ENCODE data around the gene CAMTA1. TPM values are rescaled to one million over a fixed set of nuclear protein-coding genes. Genes with fewer than 3 reads are reported as not detected.

CAMTA1 gene
- total RNA-seq, 4 donors from 2014 or later = 57.4 to 88.3 (median 62.1) TPM

GRCh38 chr1:7671146-7671465 lies 885.9 kb downstream of the CAMTA1 start:
- Histone ChIP-seq H3K4me3 (no peak overlapping the region), H3K27me3 (no peaks in the 10 kb centered on the region), H3K4me1 (peaks cover 0 to 9% (median 0%) of the 10 kb centered on the region in 4 donors), H3K9me3 (no peaks in the 10 kb centered on the region), H3K27ac (no peak overlapping the region), H3K36me3 (no peaks in the 10 kb centered on the region)
- no peak for DNase-seq
- no peak for TF ChIP-seq POLR2A (IDR thresholded peaks at IDR 0.05)
- TF ChIP-seq CTCF (IDR thresholded peaks at IDR 0.05) = no peak

- H3K4me1 ChIP-seq = peaks cover 0 to 9% (median 0%) of the 10 kb centered on the region in 4 donors
- H3K9me3 ChIP-seq = no peaks in the 10 kb centered on the region
- H3K4me3 ChIP-seq = no peak overlapping the region
- TF ChIP-seq POLR2A (IDR thresholded peaks at IDR 0.05) = no peak
- no peak for TF ChIP-seq CTCF (IDR thresholded peaks at IDR 0.05)
- DNase-seq = no peak
- H3K27me3 ChIP-seq = no peaks in the 10 kb centered on the region
- no peaks in the 10 kb centered on the region for H3K36me3 ChIP-seq
- H3K27ac ChIP-seq = no peak overlapping the region
These were observed 886.4 kb downstream of the CAMTA1 start for GRCh38 chr1:7671676-7672075.

- TF ChIP-seq CTCF (IDR thresholded peaks at IDR 0.05) = no peak
- TF ChIP-seq POLR2A (IDR thresholded peaks at IDR 0.05) = no peak
- Histone ChIP-seq H3K27ac (no peak overlapping the region), H3K36me3 (no peaks in the 10 kb centered on the region), H3K4me1 (peaks cover 0 to 9% (median 0%) of the 10 kb centered on the region in 4 donors), H3K9me3 (no peaks in the 10 kb centered on the region), H3K4me3 (no peak overlapping the region), H3K27me3 (no peaks in the 10 kb centered on the region)
- DNase-seq = no peak
These were observed 887.6 kb downstream of the CAMTA1 start for GRCh38 chr1:7672864-7673263.

- Histone ChIP-seq H3K9me3 (no peaks in the 10 kb centered on the region), H3K4me3 (no peak overlapping the region), H3K36me3 (no peaks in the 10 kb centered on the region), H3K27me3 (no peaks in the 10 kb centered on the region), H3K27ac (no peak overlapping the region), H3K4me1 (peaks cover 0 to 18% (median 2%) of the 10 kb centered on the region in 4 donors)
- DNase-seq = no peak
- TF ChIP-seq POLR2A (IDR thresholded peaks at IDR 0.05) (no peak), CTCF (IDR thresholded peaks at IDR 0.05) (no peak)
These were observed 889.7 kb downstream of the CAMTA1 start for GRCh38 chr1:7674972-7675371.

- H3K4me3 ChIP-seq = no peak overlapping the region
- H3K4me1 ChIP-seq = peaks cover 0 to 23% (median 5%) of the 10 kb centered on the region in 4 donors
- no peaks in the 10 kb centered on the region for H3K27me3 ChIP-seq
- TF ChIP-seq CTCF (IDR thresholded peaks at IDR 0.05) (no peak), POLR2A (IDR thresholded peaks at IDR 0.05) (no peak)
- no peak overlapping the region for H3K27ac ChIP-seq
- H3K36me3 ChIP-seq = no peaks in the 10 kb centered on the region
- no peaks in the 10 kb centered on the region for H3K9me3 ChIP-seq
- no peak for DNase-seq
These were observed 890.4 kb downstream of the CAMTA1 start for GRCh38 chr1:7675431-7676273.
